ENCODE measurements around the gene ALDH18A1. TPM values are rescaled to one million over a fixed set of nuclear protein-coding genes. Genes with fewer than 3 reads are reported as not detected.

ALDH18A1 gene
- total RNA-seq, 2 donors from 2014 or later = 87.0 to 91.1 TPM

DNA sequence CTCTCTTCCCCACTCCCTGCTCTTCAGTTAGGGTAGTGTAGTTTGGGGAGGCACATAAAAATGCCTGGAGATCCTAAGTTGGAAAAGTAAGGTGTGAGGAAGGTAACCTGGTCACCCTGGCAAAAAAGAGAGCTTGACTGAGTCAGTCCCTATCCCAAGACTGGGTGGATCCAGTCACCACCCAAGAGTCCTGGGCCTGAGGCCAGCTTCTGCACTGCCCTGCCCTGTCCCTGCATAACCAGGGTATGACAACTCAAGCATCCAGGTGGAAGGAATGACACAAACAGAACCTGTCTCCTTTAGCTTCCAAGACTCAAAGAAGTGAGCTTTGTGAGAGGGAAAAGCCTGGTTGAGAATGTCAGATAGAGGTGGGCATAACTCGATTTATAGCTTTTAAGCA lies 68.5 kb downstream of the ALDH18A1 start:
- ATAC-seq (no peak), DNase-seq (ENCODE audit: low spot score) (no peak)
- Mint-ChIP-seq H3K27me3 (peaks cover 11 to 14% of the 10 kb centered on the region in 2 donors), H3K4me1 (ENCODE audit: low read depth in 2 of 2) (no peaks in the 10 kb centered on the region), H3K36me3 (no peaks in the 10 kb centered on the region), H3K4me3 (no peak overlapping the region), H3K9me3 (no peaks in the 10 kb centered on the region), H3K27ac (no peak overlapping the region)

DNA sequence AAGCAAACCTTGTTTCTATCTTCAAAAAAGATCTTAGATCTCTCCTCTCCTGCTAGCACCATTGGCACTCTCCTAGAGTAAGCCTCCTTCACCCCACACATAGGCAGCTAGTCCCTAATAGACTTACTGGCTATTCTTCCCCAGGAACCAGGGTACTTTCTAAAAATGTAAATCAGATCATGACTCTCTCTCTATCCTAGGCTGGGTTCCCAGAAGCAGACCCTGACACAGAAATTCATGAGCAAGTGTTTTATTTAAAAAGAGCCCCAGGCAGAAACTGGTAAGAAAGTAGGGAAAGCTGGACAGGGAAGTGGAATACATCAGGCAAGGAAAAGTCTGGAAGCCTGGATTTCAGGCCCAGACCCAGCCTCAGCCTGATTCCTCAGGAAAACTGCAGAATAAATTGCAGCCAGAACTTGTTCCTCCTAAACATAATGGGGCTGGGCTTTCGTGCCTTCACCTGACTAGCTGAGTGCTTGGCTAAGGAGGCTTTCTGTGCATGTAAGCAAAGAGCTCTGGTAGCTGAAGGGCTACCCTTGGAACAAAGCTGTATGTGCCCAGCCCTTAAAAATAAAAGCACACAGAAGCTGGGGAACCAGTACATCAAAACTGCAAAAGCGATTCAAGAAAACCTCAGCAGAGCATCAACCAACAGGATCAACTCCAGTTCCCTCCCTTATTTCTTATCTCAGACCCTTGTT lies 76.5 kb downstream of the ALDH18A1 start:
- Mint-ChIP-seq H3K4me1 (ENCODE audit: low read depth in 2 of 2) (no peaks in the 10 kb centered on the region), H3K9me3 (no peaks in the 10 kb centered on the region), H3K27me3 (peaks cover 22 to 41% of the 10 kb centered on the region in 2 donors), H3K36me3 (no peaks in the 10 kb centered on the region), H3K27ac (no peak overlapping the region), H3K4me3 (no peak overlapping the region)
- DNase-seq (ENCODE audit: low spot score) (no peak), ATAC-seq (no peak)

GRCh38 chr10:95579292-95579691 lies 77.2 kb downstream of the ALDH18A1 start:
- Mint-ChIP-seq H3K27me3 (peaks cover 19 to 47% of the 10 kb centered on the region in 2 donors), H3K4me1 (ENCODE audit: low read depth in 2 of 2) (no peaks in the 10 kb centered on the region), H3K27ac (no peak overlapping the region), H3K36me3 (no peaks in the 10 kb centered on the region), H3K9me3 (no peaks in the 10 kb centered on the region), H3K4me3 (no peak overlapping the region)
- no peak for DNase-seq (ENCODE audit: low spot score)
- ATAC-seq = no peak

DNA sequence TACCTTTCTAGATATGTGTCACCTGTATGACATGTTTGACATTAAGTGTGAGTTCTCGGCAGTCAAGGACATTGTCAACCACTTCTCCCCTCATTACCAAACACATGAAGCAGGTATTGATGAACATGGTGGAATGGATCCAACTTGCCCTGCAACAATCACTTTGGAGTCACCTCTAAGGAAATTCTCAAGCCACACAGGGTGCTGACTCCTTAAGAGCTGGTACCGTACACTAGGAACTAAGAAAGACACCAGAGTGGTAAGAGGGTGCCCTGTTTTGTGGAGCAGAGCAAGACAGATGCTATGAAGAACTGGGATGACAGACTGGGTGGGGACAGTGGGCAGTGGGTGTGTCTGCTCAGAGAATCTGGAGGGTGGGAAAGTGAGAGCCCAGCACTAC lies 77.9 kb downstream of the ALDH18A1 start:
- Mint-ChIP-seq H3K27me3 (peaks cover 24 to 54% of the 10 kb centered on the region in 2 donors), H3K27ac (no peak overlapping the region), H3K36me3 (no peaks in the 10 kb centered on the region), H3K9me3 (no peaks in the 10 kb centered on the region), H3K4me3 (no peak overlapping the region), H3K4me1 (ENCODE audit: low read depth in 2 of 2) (no peaks in the 10 kb centered on the region)
- DNase-seq (ENCODE audit: low spot score) (no peak), ATAC-seq (peak; percentile 20 to 40)

DNA sequence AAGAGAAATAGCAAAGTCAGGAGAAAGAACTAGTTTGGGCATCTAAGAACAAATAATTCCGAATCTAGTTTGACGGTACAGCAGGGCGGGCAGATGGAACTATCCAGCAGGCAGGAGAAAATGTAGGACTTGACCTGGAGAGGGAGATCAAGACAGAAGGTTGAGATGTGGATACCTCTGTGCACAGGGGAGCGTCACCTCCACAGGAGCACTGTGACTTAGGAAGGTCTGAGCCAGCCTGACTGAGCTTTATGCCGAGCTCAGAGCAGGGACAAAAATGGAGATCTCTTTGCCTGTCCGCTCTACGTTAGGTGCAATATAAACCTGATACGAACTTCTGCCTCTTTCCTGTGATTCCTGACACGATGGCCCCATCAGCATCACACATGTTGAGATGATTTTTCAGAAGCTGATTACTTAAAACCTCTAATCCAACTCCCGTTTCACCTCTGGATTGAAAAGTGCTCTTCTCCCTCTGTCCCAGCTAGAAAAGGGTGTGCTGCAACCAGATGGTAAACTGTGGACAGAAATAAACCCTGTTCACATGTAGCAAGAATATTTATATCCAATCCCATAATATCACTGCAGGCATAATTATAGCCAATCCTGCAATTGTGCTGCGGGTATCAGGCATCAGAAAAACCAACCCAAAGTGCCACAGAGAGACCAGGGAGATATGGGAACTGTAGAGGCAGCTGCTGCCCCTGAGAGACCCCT lies 81.7 kb downstream of the ALDH18A1 start:
- Mint-ChIP-seq H3K36me3 (no peaks in the 10 kb centered on the region), H3K4me3 (no peak overlapping the region), H3K9me3 (no peaks in the 10 kb centered on the region), H3K27me3 (peaks cover 19 to 32% of the 10 kb centered on the region in 2 donors), H3K4me1 (ENCODE audit: low read depth in 2 of 2) (no peaks in the 10 kb centered on the region), H3K27ac (no peak overlapping the region)
- no peak for ATAC-seq
- no peak for DNase-seq (ENCODE audit: low spot score)

- ATAC-seq = no peak
- Mint-ChIP-seq H3K36me3 (no peaks in the 10 kb centered on the region), H3K27me3 (peaks cover 15 to 32% of the 10 kb centered on the region in 2 donors)
These were observed 82.4 kb downstream of the ALDH18A1 start for GRCh38 chr10:95573964-95574604.

DNA sequence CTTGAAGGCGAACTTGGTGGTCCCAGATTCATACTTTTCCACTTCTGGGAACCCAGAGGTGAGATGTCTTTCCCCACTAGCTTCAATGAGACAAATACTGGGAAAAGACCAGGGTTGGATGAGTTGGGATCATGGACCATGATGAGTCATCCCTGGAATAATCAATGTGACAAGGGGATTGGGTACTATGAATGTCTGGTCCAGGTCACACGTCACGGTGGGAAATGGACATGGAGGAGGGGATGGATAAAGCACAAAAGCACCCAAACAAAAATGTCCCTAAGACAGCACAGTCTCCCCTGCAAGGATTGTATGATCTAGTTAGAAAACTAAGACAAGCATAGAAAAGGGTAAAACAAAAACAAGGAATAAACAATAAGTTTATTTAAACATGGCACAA lies 83.0 kb downstream of the ALDH18A1 start:
- no peak overlapping the region for H3K27ac Mint-ChIP-seq
- ATAC-seq = no peak
- H3K4me3 Mint-ChIP-seq = no peak overlapping the region
- no peak for DNase-seq (ENCODE audit: low spot score)
- H3K36me3 Mint-ChIP-seq = no peaks in the 10 kb centered on the region
- no peaks in the 10 kb centered on the region for H3K4me1 Mint-ChIP-seq (ENCODE audit: low read depth in 2 of 2)
- H3K27me3 Mint-ChIP-seq = peaks cover 12 to 27% of the 10 kb centered on the region in 2 donors
- H3K9me3 Mint-ChIP-seq = no peaks in the 10 kb centered on the region

More at GRCh38 chr10:95573964-95574604, 82.4 kb downstream of the ALDH18A1 start:
- Mint-ChIP-seq H3K27ac (no peak overlapping the region), H3K9me3 (no peaks in the 10 kb centered on the region), H3K4me3 (no peak overlapping the region), H3K4me1 (ENCODE audit: low read depth in 2 of 2) (no peaks in the 10 kb centered on the region)
- DNase-seq (ENCODE audit: low spot score) = no peak

- Mint-ChIP-seq H3K27me3 (peaks cover 11 to 26% of the 10 kb centered on the region in 2 donors), H3K4me3 (no peak overlapping the region)
- no peak for ATAC-seq
These were observed 84.2 kb downstream of the ALDH18A1 start for GRCh38 chr10:95572131-95572820.

GRCh38 chr10:95571390-95571789 lies 85.1 kb downstream of the ALDH18A1 start:
- Mint-ChIP-seq H3K36me3 (no peaks in the 10 kb centered on the region), H3K4me3 (no peak overlapping the region), H3K27me3 (peaks cover 11 to 26% of the 10 kb centered on the region in 2 donors), H3K9me3 (no peaks in the 10 kb centered on the region), H3K4me1 (ENCODE audit: low read depth in 2 of 2) (no peaks in the 10 kb centered on the region), H3K27ac (no peak overlapping the region)
- DNase-seq (ENCODE audit: low spot score) (no peak), ATAC-seq (no peak)

More at GRCh38 chr10:95572131-95572820, 84.2 kb downstream of the ALDH18A1 start:
- Mint-ChIP-seq H3K4me1 (ENCODE audit: low read depth in 2 of 2) (no peaks in the 10 kb centered on the region), H3K9me3 (no peaks in the 10 kb centered on the region), H3K27ac (no peak overlapping the region), H3K36me3 (no peaks in the 10 kb centered on the region)
- DNase-seq (ENCODE audit: low spot score) = no peak

- H3K27ac Mint-ChIP-seq = no peak overlapping the region
- H3K36me3 Mint-ChIP-seq = no peaks in the 10 kb centered on the region
- peaks cover 18 to 21% of the 10 kb centered on the region in 2 donors for H3K27me3 Mint-ChIP-seq
- no peaks in the 10 kb centered on the region for H3K9me3 Mint-ChIP-seq
- no peak for DNase-seq (ENCODE audit: low spot score)
- no peaks in the 10 kb centered on the region for H3K4me1 Mint-ChIP-seq (ENCODE audit: low read depth in 2 of 2)
- no peak for ATAC-seq
- H3K4me3 Mint-ChIP-seq = no peak overlapping the region
These were observed 87.1 kb downstream of the ALDH18A1 start for GRCh38 chr10:95569368-95569767.

- Mint-ChIP-seq H3K4me1 (ENCODE audit: low read depth in 2 of 2) (no peaks in the 10 kb centered on the region), H3K27me3 (peaks cover 8 to 11% of the 10 kb centered on the region in 2 donors), H3K36me3 (no peaks in the 10 kb centered on the region), H3K27ac (no peak overlapping the region), H3K9me3 (no peaks in the 10 kb centered on the region), H3K4me3 (no peak overlapping the region)
- no peak for DNase-seq (ENCODE audit: low spot score)
- ATAC-seq = no peak
These were observed 88.4 kb downstream of the ALDH18A1 start for GRCh38 chr10:95567903-95568630.

DNA sequence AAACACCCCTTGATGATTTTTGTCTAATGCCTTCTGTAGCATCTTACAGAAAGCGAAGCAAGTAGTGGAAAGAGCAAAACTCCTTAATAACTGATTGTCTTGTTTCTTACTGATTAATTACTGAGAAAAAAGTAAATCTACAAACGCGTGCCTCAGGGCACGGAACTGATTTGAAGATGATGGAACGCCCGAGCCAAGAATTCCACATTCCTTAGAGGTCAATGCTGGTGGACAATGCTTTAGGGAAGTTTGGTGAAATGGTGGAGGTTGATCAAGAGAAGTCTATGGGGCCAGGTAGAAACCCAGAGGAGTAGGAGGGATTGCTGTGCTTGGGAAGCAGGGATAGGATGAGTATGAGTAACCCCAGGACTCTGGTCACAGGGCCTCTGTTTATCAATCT lies 90.4 kb downstream of the ALDH18A1 start:
- ATAC-seq (no peak), DNase-seq (ENCODE audit: low spot score) (no peak)
- peaks cover 0 to 5% of the 10 kb centered on the region in 2 donors for H3K4me1 Mint-ChIP-seq (ENCODE audit: low read depth in 2 of 2)
- H3K36me3 Mint-ChIP-seq = no peaks in the 10 kb centered on the region
- H3K9me3 Mint-ChIP-seq = no peaks in the 10 kb centered on the region
- no peak overlapping the region for H3K27ac Mint-ChIP-seq
- no peak overlapping the region for H3K4me3 Mint-ChIP-seq
- H3K27me3 Mint-ChIP-seq = peaks cover 7 to 11% of the 10 kb centered on the region in 2 donors

DNA sequence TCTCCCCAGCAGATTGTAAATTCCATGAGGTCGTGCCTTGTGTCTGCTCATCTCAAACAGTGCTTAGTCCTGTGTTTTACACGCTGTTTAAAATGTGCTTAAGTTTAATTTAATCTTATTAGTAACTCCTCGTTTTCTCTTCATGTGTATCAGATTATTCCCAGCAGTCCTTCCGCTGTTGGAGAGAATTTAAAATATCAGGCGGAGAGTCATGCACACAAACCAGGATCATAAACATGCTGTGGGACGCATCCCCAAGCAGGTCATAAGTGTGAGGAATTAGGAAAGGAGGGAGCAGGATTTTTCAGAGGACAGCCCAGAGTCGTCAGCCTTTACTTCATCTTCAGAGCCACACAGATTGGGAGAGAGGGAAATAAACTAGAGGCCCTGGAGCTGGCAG lies 91.2 kb downstream of the ALDH18A1 start:
- H3K4me1 Mint-ChIP-seq (ENCODE audit: low read depth in 2 of 2) = peaks cover 6 to 10% of the 10 kb centered on the region in 2 donors
- no peaks in the 10 kb centered on the region for H3K36me3 Mint-ChIP-seq
- no peak overlapping the region for H3K4me3 Mint-ChIP-seq
- no peak for DNase-seq (ENCODE audit: low spot score)
- H3K27ac Mint-ChIP-seq = no peak overlapping the region
- no peak for ATAC-seq
- H3K27me3 Mint-ChIP-seq = peaks cover 7 to 11% of the 10 kb centered on the region in 2 donors
- no peaks in the 10 kb centered on the region for H3K9me3 Mint-ChIP-seq

All from natural killer cell treated with Interleukin-12 subunit alpha and Interleukin-12 subunit beta and Interleukin-15 and Interleukin-18, amount 100 ng/mL, for 72 hours (primary cell).